Lower leg skin (tissue), 3 donors: ENCODE data around the gene BICD2.

Experiments
- POLR2A ChIP-seq, 2 donors: fragments of 450-650 bp; IDR thresholded peaks; one replicate each; pipeline ENCODE4 v1.6.1; 2016 to 2017; ENCODE audit warnings: antibody characterized with exemption in 2 of 2, mild to moderate bottlenecking in 1 of 2, moderate library complexity in 1 of 2
- TF ChIP-seq, protein P1 (sequence below), 3 donors: fragments of 450-650 bp; IDR thresholded peaks; one replicate each; pipeline ENCODE4 v1.5.1; 2016; ENCODE audit warnings: antibody characterized with exemption in 3 of 3, mild to moderate bottlenecking in 3 of 3, moderate library complexity in 2 of 3

DNA sequence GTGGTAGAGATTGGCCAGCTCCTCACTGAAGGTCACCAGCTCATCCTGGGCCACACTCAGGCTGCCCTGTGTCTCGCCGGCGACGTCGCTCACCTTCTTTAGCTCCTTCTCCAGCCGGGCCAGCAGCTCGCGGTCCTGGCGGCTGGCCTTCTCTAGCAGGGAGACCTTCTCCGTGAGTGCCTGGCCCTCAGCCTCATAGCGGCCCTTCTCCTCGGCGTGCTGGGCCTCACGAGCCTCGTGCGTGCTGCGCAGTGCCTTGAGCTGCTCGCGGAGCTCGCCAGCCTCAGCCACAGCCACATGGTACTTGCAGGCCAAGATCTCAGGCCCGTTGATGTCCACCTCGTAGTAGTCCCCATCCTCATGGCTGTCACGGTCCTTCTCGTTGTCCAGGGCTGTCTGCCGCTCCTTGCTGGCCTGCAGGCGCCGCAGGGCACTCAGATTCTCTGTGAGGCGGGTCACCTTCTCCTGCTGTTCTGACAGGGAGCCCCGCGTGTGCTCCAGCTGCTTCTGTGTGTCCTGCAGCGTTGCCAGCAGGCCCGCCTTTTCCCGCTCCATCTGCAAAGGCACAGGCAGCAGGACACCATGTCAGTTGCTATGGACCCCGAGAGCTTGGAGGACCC, 45.5 kb downstream of the BICD2 start:
- TF ChIP-seq, protein P1, sequence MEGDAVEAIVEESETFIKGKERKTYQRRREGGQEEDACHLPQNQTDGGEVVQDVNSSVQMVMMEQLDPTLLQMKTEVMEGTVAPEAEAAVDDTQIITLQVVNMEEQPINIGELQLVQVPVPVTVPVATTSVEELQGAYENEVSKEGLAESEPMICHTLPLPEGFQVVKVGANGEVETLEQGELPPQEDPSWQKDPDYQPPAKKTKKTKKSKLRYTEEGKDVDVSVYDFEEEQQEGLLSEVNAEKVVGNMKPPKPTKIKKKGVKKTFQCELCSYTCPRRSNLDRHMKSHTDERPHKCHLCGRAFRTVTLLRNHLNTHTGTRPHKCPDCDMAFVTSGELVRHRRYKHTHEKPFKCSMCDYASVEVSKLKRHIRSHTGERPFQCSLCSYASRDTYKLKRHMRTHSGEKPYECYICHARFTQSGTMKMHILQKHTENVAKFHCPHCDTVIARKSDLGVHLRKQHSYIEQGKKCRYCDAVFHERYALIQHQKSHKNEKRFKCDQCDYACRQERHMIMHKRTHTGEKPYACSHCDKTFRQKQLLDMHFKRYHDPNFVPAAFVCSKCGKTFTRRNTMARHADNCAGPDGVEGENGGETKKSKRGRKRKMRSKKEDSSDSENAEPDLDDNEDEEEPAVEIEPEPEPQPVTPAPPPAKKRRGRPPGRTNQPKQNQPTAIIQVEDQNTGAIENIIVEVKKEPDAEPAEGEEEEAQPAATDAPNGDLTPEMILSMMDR (IDR thresholded peaks at IDR 0.05) = no peak
- TF ChIP-seq POLR2A (IDR thresholded peaks at IDR 0.05) = no peak
